ENCODE data around the gene KRT82.
"Not testable (repeated sequence)": the region's sequence is repeated elsewhere in the genome, so short reads cannot be mapped to it uniquely, and the experiment has no call there.

The KRT82 gene

GRCh38 chr12:52405922-52406385 lies at the start of gene KRT82:
TSS of gene KRT82 (minus strand) at chr12:52406335. CDS start at chr12:52406277, 58 bp downstream.
- DNase-seq (ENCODE audit: low spot score) = no peak

GRCh38 chr12:52455821-52456220 lies 49.7 kb upstream of the KRT82 start:
- DNase-seq (ENCODE audit: low spot score) = no peak

GRCh38 chr12:52454411-52455201 lies 48.5 kb upstream of the KRT82 start:
- no peak for DNase-seq (ENCODE audit: low spot score)

- DNase-seq (ENCODE audit: low spot score) = no peak
Observed at GRCh38 chr12:52452101-52452500, 46.0 kb upstream of the KRT82 start, which contains the start of gene KRT6B. TSS of gene KRT6B (minus strand) at chr12:52452146. CDS start at chr12:52452078, 68 bp downstream.

GRCh38 chr12:52448228-52448627 lies 42.1 kb upstream of the KRT82 start:
- DNase-seq (ENCODE audit: low spot score) = no peak

- not testable (repeated sequence) for DNase-seq (ENCODE audit: low spot score)
Observed at GRCh38 chr12:52447196-52447595, 41.1 kb upstream of the KRT82 start.

- no peak for DNase-seq (ENCODE audit: low spot score)
Observed at GRCh38 chr12:52446367-52447045, 40.4 kb upstream of the KRT82 start.

- DNase-seq (ENCODE audit: low spot score) = no peak
Observed at GRCh38 chr12:52445876-52446275, 39.7 kb upstream of the KRT82 start.

- DNase-seq (ENCODE audit: low spot score) = no peak
Observed at GRCh38 chr12:52444647-52445595, 38.8 kb upstream of the KRT82 start.

- no peak for DNase-seq (ENCODE audit: low spot score)
Observed at GRCh38 chr12:52443966-52444365, 37.8 kb upstream of the KRT82 start.

GRCh38 chr12:52442600-52443061 lies 36.5 kb upstream of the KRT82 start:
- DNase-seq (ENCODE audit: low spot score) = no peak

- no peak for DNase-seq (ENCODE audit: low spot score)
Observed at GRCh38 chr12:52441320-52441911, 35.3 kb upstream of the KRT82 start.

GRCh38 chr12:52440821-52441319 lies 34.7 kb upstream of the KRT82 start:
- DNase-seq (ENCODE audit: low spot score) = no peak

- DNase-seq (ENCODE audit: low spot score) = no peak
Observed at GRCh38 chr12:52439845-52440244, 33.7 kb upstream of the KRT82 start.

- DNase-seq (ENCODE audit: low spot score) = no peak
Observed at GRCh38 chr12:52439420-52439819, 33.3 kb upstream of the KRT82 start.

- DNase-seq (ENCODE audit: low spot score) = no peak
Observed at GRCh38 chr12:52438305-52439301, 32.5 kb upstream of the KRT82 start.

GRCh38 chr12:52437508-52437907 lies 31.4 kb upstream of the KRT82 start:
- no peak for DNase-seq (ENCODE audit: low spot score)

GRCh38 chr12:52436828-52437474 lies 30.8 kb upstream of the KRT82 start:
- no peak for DNase-seq (ENCODE audit: low spot score)

- DNase-seq (ENCODE audit: low spot score) = no peak
Observed at GRCh38 chr12:52436000-52436827, 30.1 kb upstream of the KRT82 start.

All from left forelimb (tissue), 1 donor.